HG03139 (cell line): ENCODE results near the gene IRAK1.

Experiments
- ATAC-seq: cut with Tn5 transposase; IDR thresholded peaks from one replicate; pipeline ENCODE4 v1.9.1; 2021; ENCODE audit not compliant: unreplicated experiment

Gene IRAK1

DNA sequence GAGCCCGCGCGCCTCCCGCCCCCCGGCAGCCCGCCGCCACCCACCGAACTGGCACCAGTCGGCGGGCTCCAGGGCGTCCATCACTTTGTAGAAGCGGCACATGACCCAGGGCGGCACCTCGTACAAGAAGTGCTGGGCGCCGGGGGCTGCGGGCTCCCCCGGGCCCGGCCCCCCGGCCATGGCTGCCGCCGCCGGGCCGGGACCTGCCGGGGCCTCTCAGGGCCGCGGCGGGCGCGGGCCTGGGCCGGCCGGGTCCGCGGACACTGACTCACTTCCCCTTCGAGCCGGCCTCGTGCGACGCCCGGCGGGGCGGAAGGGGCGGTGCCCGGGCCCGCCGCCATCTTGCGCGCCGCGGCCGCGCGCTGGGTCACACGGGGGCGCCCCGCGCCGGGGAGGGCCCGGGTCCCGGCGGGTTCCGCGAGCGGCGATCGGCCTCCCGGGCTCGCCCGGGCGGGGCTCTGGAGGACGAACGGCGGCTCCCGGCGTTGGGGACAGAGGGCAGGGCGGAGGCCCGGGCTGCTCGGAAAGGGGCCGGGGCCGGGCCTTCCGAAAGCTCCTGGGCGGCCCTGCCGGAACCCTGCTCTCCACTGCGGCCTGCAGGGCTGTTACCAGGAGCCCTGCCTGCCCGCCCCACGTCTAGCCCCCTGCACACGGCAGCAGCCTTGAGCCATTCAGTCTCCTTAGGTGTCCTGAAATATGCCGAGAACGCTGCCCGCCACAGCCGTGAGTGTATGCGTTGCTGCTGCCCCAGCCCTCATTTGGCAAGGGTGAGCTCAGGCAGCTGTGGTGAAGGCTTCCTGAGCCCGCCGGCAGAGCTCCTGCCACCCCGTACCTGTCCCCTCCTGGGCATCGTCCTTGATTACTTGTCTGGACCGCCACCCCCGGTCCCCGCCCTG lies at the start of gene IRAK1:
Gene IRAK1, minus strand, starts transcription at position 270 of the 896 bp plus-strand sequence. Its CDS starts 90 bp downstream, at position 180.
- ATAC-seq: peak; percentile 58

GRCh38 chrX:154068560-154068959 lies 48.9 kb upstream of the IRAK1 start:
- no peak for ATAC-seq

DNA sequence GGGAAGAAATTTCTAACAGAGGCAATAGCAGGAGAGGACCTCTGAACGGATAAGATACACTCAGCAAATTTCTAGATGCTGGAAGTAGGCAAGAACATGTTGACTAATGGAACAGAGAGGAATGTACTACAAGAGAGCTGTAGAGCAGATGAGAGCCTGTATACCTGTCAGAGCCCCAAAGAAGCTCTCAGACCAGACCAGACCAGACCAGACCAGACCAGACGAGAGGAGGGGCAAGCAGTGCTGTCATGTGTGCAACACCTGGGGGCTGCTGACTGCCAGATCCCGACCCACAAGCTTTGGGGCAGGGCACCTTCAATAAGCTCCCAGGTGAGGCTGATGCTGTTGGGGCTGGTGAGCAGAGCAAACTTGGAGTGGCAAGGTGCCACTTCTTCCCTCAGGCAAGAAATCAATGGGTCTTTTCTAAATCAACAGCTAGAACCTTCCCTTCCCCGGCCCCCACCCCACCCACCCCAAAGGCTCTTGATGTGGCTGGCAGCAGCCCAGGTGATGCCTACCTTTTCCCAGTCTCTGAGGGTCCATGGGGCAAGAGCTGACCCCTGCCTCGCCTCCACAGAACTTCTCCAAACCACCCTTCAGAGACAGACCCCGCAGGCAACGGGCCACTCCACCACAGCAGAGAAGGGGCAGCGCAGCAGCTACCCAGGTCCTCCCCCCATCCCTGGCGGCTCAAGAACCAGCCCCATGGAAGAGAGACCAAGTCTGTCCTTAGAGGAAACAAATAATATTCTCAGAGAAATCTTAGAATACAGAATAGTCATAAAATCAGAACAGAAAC lies 45.1 kb upstream of the IRAK1 start:
- no peak for ATAC-seq

- ATAC-seq: no peak
Measured at GRCh38 chrX:154063234-154063633, 43.5 kb upstream of the IRAK1 start.

DNA sequence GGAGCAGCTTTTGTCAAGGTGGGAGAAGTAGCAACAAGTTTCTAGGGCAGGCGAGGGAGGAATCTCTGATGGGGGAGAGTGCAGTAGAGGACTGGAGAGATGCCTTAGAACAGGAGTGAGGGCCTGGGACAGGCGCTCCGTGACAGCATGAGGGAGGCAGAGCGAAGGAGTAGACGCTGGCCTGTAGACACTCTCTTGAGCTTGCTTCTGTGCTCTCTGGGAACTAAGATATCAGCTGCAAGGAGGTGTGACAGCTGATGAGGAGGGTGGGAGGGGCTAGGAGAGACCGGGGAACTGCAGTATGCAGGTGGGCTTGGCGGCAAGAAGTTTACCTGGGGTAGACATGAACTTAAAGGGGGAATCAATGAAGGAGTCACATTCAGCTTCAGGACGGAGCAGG lies 42.1 kb upstream of the IRAK1 start:
- ATAC-seq: no peak

DNA sequence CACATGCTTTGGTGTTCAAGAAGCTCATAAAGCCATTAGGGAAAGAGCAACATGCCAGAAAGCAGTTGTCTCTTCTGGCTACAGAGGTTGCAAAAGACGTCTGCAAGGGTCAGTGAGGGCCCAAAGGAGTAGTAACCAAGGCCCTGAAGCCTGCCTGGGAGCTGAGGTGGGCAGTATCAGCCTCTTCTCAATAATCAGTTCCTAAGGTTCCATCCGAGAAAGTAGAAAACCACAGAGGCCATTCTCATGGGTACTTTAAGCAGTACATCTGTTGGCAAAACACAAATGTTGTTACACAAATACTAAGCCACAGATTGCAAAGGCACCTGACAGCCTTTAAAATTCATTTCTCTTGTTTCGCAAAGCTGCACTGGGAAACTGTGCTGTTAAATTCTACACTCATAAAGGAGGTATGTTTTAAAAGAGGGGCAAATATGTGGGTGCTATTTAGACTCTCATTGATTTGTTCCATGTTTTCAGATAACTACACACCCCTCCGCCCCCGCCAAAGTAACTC lies 40.1 kb upstream of the IRAK1 start:
- no peak for ATAC-seq

DNA sequence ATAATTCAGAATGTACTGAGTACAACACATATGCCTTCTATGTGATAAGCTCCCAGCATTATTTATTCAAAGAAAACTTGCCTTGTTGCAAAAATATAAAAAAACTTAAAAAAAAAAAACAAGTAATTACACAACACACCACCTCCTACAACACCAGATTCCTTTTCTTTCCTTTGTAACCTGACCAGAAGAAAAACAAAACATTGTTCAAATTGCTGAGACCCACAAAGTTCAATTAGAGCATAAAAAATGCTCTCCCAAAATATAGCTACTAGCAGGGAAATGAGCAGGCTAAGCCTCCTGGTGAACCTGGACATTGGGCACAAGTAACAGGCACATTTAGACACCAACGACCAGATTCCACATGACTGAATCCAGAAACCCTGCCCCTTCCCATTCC lies 39.5 kb upstream of the IRAK1 start:
- ATAC-seq: no peak

DNA sequence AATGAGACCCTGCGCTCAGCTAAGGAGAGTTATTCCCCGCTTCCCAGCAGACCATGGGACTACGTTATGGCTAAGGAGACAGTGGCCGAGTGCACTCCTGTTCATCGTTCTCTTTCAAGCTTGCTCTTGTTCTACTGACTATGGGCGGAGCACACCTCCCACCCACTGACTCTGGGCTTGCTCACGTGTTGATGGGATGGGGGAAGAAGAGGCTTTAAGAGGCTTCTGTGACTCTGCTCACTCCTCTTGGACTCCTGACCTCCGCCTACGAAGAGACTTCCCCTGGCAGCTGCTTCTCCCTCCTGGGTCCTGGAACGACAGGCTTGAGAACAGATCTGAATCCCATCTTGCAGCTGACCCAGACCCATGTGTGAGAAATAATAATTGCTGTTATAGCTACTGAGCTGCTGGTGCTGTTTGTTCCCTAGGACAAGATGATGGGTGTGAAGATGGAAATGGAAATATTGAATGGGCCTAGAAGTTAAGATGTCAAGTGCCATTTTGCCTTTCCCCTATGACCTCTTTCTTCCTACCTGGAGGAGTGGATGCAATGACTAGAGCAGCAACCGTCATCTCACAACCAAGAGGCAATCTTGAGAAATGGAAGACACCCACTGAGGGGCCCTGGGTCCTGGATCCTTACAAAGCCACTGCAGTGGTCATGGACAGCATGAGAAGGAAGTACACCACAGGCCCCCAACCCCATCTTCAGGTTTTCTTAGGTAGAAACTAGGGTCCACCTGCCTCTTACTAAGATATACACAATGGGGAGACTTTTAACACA lies 38.7 kb upstream of the IRAK1 start:
- no peak for ATAC-seq

DNA sequence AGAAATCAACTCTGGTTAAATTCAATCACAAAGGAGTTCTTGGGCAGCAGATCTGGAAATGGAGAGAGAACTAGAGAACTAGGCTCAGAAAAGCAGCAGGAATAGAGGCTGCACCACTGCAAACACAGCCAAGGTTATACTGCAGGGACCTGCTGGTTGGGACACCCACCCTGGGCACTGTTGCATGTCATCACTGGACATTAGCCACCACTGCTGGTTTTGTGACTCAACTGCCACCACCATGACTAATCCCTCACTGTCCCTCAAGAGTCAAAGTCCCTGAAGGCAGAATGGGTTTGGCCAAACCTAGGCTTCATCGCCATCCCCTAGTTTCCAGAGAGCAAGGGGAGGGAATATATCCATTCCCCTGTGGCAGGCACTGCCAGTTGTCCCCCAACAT lies 38.1 kb upstream of the IRAK1 start:
- ATAC-seq: no peak

DNA sequence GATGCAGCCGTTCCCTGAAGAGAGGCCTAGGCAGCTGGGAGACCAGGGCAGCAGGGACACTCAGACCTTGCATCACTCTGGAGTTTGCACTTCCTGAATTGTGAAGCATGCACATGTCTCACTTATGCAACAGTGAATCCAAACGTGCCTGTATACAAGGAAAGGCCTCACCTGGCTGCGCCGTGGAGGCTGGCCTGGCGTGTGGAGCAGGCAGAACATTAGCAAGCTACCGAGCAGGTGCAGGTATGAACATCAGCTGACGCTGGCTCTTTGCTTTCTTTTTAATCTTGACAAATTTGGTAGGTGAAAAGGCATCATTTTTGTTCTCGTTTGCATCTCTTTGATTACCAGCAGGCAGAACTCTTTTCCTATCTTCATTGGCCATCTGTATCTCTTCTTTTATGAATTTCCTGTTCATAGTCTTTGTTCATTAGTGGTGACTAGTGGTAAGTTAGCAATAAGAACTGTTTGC lies 37.1 kb upstream of the IRAK1 start:
- no peak for ATAC-seq

GRCh38 chrX:154051201-154051810 lies 31.6 kb upstream of the IRAK1 start:
- ATAC-seq: no peak

GRCh38 chrX:154050113-154050495 lies 30.4 kb upstream of the IRAK1 start:
- no peak for ATAC-seq

- ATAC-seq: no peak
Measured at GRCh38 chrX:154049209-154050112, 29.8 kb upstream of the IRAK1 start.

DNA sequence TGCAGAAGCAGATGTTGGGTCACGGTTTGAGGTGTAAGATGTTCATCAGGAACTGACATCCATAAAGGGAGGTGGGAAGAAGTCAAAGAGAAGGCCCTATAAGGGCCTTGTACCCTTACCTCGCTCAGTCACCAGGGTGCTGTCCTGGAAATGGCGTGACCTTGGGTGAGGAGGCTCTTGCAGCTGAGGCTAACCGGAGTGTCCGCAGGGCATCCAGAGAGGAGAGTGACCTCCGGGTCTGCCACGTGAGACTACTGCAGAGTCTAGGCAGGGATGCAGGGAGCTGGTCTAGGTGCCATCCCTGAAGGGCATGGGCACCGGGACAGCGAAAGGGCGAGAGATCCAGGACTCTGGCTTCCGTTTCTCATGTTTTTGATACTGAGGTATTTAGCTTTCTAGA lies 28.7 kb upstream of the IRAK1 start:
- no peak for ATAC-seq

DNA sequence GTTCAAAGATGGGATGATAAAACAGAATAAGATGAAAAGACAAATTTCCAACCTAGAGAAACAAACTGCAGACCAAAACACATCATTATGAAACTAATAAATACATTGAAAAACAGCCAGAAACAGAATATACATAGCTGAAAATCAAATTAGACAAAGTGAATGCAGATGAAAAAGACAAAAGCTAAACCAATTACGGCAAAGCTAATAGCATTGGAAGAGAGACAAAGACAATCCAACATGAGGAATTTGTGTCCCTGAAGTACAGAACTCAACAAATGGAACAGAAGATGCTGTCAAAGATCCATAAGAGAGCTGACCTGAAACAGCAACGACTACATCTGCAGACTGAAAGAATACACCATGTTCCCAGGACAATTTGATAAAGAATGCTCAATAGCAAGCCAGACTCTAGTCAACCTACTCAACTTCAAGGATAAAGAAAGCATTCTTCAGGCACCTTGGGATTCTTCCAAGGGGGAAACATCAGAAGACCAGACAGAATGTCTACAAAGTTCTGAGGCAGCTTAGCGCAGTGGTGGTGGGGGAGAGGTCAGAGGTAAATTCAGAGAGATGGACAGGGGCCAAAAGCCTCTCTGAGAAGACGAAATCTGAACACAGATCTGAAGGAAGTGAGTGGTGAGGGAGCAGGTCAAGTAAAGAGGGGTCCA lies 27.4 kb upstream of the IRAK1 start:
- no peak for ATAC-seq

- ATAC-seq: no peak
Measured at GRCh38 chrX:154046031-154046781, 26.5 kb upstream of the IRAK1 start.

GRCh38 chrX:154044091-154044490 lies 24.4 kb upstream of the IRAK1 start:
- ATAC-seq: no peak
